ENCODE measurements around the gene SCTR. TPM values are rescaled to one million over a fixed set of nuclear protein-coding genes. Genes with fewer than 3 reads are reported as not detected.

Gene SCTR
- total and polyA plus RNA-seq, 2 of the 13 experiments (the other 11 are each of a cell fraction or from before 2014, with no cell fraction given), result not detected

DNA sequence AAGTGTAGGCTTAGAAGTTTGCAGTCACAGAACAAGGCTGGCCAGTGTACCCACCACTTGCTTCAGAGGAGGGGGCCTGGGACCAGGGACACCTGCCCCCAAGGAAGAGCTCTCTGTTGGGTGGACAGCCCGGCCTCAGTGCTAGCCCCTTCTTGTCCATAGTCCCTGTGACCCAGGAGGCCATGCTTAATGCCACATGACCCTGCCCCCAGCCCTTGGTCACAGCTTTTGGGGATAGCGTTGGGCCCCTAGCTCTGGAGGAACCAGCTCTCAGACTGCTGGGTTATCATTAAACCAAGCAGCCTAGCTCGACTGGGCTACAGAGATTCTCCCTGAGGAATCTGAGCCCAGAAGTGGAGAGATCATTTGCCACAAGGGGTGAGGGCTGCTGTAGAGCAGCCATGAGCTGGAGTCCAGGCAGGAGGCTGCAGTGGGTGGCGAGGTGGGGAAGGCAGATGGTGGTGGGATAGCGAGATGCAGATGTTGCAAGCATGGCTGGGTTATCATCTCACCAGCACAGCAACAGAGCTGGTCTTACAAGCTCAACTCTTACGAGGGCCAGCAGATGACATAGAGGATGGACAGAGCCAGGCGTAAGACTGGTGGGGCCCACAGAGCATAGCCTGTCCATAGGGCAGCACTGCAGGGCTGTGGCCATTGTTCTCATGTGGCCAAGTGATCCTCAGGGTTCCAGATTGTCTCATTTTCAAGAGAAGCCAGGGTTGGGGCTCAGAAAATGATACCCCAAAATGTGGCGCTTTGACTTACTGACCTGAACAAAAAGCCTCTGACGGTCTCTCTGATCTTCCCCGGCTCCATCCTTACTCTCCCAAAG lies 99.8 kb downstream of the SCTR start (continued):
- TF ChIP-seq, protein P1, sequence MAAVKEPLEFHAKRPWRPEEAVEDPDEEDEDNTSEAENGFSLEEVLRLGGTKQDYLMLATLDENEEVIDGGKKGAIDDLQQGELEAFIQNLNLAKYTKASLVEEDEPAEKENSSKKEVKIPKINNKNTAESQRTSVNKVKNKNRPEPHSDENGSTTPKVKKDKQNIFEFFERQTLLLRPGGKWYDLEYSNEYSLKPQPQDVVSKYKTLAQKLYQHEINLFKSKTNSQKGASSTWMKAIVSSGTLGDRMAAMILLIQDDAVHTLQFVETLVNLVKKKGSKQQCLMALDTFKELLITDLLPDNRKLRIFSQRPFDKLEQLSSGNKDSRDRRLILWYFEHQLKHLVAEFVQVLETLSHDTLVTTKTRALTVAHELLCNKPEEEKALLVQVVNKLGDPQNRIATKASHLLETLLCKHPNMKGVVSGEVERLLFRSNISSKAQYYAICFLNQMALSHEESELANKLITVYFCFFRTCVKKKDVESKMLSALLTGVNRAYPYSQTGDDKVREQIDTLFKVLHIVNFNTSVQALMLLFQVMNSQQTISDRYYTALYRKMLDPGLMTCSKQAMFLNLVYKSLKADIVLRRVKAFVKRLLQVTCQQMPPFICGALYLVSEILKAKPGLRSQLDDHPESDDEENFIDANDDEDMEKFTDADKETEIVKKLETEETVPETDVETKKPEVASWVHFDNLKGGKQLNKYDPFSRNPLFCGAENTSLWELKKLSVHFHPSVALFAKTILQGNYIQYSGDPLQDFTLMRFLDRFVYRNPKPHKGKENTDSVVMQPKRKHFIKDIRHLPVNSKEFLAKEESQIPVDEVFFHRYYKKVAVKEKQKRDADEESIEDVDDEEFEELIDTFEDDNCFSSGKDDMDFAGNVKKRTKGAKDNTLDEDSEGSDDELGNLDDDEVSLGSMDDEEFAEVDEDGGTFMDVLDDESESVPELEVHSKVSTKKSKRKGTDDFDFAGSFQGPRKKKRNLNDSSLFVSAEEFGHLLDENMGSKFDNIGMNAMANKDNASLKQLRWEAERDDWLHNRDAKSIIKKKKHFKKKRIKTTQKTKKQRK (IDR thresholded peaks at IDR 0.05; ENCODE audit: low read length), result no peak
- TF ChIP-seq NPAS2 (CRISPR knock-in tag; IDR thresholded peaks at IDR 0.05; ENCODE audit: borderline replicate concordance), result no peak
- TF ChIP-seq, protein P2, sequence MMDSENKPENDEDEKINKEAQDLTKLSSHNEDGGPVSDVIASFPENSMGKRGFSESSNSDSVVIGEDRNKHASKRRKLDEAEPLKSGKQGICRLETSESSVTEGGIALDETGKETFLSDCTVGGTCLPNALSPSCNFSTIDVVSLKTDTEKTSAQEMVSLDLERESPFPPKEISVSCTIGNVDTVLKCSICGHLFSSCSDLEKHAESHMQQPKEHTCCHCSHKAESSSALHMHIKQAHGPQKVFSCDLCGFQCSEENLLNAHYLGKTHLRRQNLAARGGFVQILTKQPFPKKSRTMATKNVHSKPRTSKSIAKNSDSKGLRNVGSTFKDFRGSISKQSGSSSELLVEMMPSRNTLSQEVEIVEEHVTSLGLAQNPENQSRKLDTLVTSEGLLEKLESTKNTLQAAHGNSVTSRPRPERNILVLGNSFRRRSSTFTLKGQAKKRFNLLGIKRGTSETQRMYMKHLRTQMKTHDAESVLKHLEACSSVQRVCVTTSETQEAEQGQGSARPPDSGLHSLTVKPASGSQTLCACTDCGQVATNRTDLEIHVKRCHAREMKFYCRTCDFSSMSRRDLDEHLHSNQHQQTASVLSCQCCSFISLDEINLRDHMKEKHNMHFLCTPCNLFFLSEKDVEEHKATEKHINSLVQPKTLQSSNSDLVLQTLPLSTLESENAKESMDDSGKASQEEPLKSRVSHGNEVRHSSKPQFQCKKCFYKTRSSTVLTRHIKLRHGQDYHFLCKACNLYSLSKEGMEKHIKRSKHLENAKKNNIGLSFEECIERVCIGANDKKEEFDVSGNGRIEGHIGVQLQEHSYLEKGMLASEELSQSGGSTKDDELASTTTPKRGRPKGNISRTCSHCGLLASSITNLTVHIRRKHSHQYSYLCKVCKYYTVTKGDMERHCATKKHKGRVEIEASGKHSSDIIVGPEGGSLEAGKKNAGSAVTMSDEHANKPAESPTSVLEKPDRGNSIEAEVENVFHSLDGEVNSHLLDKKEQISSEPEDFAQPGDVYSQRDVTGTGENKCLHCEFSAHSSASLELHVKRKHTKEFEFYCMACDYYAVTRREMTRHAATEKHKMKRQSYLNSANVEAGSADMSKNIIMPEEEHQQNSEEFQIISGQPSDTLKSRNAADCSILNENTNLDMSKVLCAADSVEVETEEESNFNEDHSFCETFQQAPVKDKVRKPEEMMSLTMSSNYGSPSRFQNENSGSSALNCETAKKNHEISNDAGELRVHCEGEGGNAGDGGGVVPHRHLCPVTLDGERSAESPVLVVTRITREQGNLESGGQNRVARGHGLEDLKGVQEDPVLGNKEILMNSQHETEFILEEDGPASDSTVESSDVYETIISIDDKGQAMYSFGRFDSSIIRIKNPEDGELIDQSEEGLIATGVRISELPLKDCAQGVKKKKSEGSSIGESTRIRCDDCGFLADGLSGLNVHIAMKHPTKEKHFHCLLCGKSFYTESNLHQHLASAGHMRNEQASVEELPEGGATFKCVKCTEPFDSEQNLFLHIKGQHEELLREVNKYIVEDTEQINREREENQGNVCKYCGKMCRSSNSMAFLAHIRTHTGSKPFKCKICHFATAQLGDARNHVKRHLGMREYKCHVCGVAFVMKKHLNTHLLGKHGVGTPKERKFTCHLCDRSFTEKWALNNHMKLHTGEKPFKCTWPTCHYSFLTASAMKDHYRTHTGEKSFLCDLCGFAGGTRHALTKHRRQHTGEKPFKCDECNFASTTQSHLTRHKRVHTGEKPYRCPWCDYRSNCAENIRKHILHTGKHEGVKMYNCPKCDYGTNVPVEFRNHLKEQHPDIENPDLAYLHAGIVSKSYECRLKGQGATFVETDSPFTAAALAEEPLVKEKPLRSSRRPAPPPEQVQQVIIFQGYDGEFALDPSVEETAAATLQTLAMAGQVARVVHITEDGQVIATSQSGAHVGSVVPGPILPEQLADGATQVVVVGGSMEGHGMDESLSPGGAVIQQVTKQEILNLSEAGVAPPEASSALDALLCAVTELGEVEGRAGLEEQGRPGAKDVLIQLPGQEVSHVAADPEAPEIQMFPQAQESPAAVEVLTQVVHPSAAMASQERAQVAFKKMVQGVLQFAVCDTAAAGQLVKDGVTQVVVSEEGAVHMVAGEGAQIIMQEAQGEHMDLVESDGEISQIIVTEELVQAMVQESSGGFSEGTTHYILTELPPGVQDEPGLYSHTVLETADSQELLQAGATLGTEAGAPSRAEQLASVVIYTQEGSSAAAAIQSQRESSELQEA (CRISPR knock-in tag; IDR thresholded peaks at IDR 0.05; ENCODE audit: not compliant biosample characterization), result no peak
- TF ChIP-seq KDM6A (CRISPR knock-in tag; IDR thresholded peaks at IDR 0.05; ENCODE audit: low read depth), result no peak
- no peak for TF ChIP-seq HMG20B (CRISPR knock-in tag; conservative IDR thresholded peaks at IDR 0.05)
- no peak for TF ChIP-seq KDM5B (CRISPR knock-in tag; IDR thresholded peaks at IDR 0.05; ENCODE audit: borderline replicate concordance)
- peak; percentile 26; the same call in 1 of the 2 replicates for TF ChIP-seq ZNF614 (CRISPR knock-in tag; IDR thresholded peaks at IDR 0.05; ENCODE audit: borderline replicate concordance)
- TF ChIP-seq ZNF558 (CRISPR knock-in tag; IDR thresholded peaks at IDR 0.05; ENCODE audit: borderline replicate concordance), result no peak
